ENCODE results near the gene SLC4A2.

GRCh38 chr7:151095123-151095797 is 35.9 kb downstream of the SLC4A2 start:
- TF ChIP-seq CTCF (IDR thresholded peaks at IDR 0.05) = no peak
- no peak for TF ChIP-seq POLR2AphosphoS5 (IDR thresholded peaks at IDR 0.05; ENCODE audit: insufficient read depth in 1 of 2, low read depth in 1 of 2)
- no peak for TF ChIP-seq POLR2A (IDR thresholded peaks at IDR 0.05)
